SKM-1 treated with dmso at 0.1 percent for 144 hours (cell line): ENCODE measurements around the gene GMCL2.
"Not testable (repeated sequence)": the region's sequence is repeated elsewhere in the genome, so short reads cannot be mapped to it uniquely, and the experiment has no call there.

ENCODE experiments used
- DNase-seq: peaks from one replicate; lab custom pipeline; 2025; ENCODE audit not compliant: unreplicated experiment; lab: John Stamatoyannopoulos, UW

GMCL2 gene

GRCh38 chr5:178206166-178207101 lies 19.3 kb upstream of the GMCL2 start:
- DNase-seq: no peak

GRCh38 chr5:178205749-178206047 lies 18.5 kb upstream of the GMCL2 start:
- DNase-seq: no peak

GRCh38 chr5:178204935-178205748 lies 18.0 kb upstream of the GMCL2 start:
- DNase-seq: peak; percentile 70

GRCh38 chr5:178204182-178204934 lies 17.2 kb upstream of the GMCL2 start, which contains the start of gene HNRNPAB:
Gene HNRNPAB (plus strand): TSS chr5:178204533. CDS start chr5:178204838, 305 bp downstream.
- peak; percentile 87 for DNase-seq

- DNase-seq: no peak
These were observed 16.6 kb upstream of the GMCL2 start for GRCh38 chr5:178203670-178204181.

GRCh38 chr5:178202541-178202940 lies 15.4 kb upstream of the GMCL2 start:
- DNase-seq: no peak

- peak; percentile 50 for DNase-seq
These were observed 14.7 kb upstream of the GMCL2 start for GRCh38 chr5:178201927-178202235.

- DNase-seq: no peak
These were observed 14.2 kb upstream of the GMCL2 start for GRCh38 chr5:178201221-178201926.

- DNase-seq: no peak
These were observed 12.6 kb upstream of the GMCL2 start for GRCh38 chr5:178199581-178200434.

GRCh38 chr5:178198706-178199105 lies 11.5 kb upstream of the GMCL2 start:
- DNase-seq: peak; percentile 27

- DNase-seq: not testable (repeated sequence)
These were observed 11.0 kb upstream of the GMCL2 start for GRCh38 chr5:178198151-178198550.

GRCh38 chr5:178196986-178197385 lies 9.8 kb upstream of the GMCL2 start:
- DNase-seq: peak; percentile 30

GRCh38 chr5:178196281-178196812 lies 9.2 kb upstream of the GMCL2 start:
- DNase-seq: no peak

- peak; percentile 53 for DNase-seq
These were observed 6.9 kb upstream of the GMCL2 start for GRCh38 chr5:178194026-178194425.

- DNase-seq: no peak
These were observed 6.2 kb upstream of the GMCL2 start for GRCh38 chr5:178193251-178193809.

- DNase-seq: no peak
These were observed 5.6 kb upstream of the GMCL2 start for GRCh38 chr5:178192787-178193186.

GRCh38 chr5:178192244-178192643 lies 5.1 kb upstream of the GMCL2 start:
- no peak for DNase-seq

GRCh38 chr5:178191661-178192060 lies 4.5 kb upstream of the GMCL2 start:
- no peak for DNase-seq

GRCh38 chr5:178189433-178189832 lies 2.3 kb upstream of the GMCL2 start:
- DNase-seq: no peak
